Epithelial cell of proximal tubule (primary cell): ENCODE results near the gene HEMGN. TPM values are rescaled to one million over a fixed set of nuclear protein-coding genes. Genes with fewer than 3 reads are reported as not detected.

Experiments used
- DNase-seq: peaks from one replicate; pipeline ENCODE4 v3.0.0-alpha.2; 2011; ENCODE audit warnings: low read depth
- H3K4me3 ChIP-seq: 2 replicates; pipeline ENCODE4 v1.5.1; 2011; ENCODE audit warnings: low read depth, mild to moderate bottlenecking, low read length
- total RNA-seq: library from RNA; depleted of rRNA; stranded (reverse); fragments of >200 nt; gene quantifications from 2 replicates; pipeline ENCODE4 v1.2.3, GENCODE V29; 2015
- TF ChIP-seq, protein P1 (sequence below): conservative IDR thresholded peaks from 2 replicates; pipeline ENCODE4 v1.5.1; 2012; ENCODE audit warnings: low read depth, mild to moderate bottlenecking, low read length

Gene HEMGN
- total RNA-seq, 1 donor from 2014 or later: not detected

DNA sequence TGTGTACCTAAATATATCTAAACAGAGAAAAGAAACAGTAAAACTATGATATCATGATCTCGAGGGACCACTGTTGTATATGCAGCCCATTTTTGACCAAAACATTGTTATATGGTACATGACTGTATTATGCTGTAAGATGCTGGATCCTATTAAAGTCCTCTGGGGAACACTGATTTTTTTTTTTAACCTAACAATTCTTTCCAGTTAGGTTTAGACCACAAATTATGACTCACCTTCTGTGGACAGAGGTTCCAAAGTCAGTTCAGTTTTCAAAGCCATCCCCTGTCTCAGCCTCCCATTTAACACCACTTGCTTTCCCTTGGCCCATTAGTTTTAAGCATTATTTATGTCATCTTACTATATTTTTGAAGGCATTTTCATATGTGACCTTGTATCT is 42.8 kb downstream of the HEMGN start:
- DNase-seq: no peak
- TF ChIP-seq, protein P1, sequence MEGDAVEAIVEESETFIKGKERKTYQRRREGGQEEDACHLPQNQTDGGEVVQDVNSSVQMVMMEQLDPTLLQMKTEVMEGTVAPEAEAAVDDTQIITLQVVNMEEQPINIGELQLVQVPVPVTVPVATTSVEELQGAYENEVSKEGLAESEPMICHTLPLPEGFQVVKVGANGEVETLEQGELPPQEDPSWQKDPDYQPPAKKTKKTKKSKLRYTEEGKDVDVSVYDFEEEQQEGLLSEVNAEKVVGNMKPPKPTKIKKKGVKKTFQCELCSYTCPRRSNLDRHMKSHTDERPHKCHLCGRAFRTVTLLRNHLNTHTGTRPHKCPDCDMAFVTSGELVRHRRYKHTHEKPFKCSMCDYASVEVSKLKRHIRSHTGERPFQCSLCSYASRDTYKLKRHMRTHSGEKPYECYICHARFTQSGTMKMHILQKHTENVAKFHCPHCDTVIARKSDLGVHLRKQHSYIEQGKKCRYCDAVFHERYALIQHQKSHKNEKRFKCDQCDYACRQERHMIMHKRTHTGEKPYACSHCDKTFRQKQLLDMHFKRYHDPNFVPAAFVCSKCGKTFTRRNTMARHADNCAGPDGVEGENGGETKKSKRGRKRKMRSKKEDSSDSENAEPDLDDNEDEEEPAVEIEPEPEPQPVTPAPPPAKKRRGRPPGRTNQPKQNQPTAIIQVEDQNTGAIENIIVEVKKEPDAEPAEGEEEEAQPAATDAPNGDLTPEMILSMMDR: no peak
- no peak overlapping the region for H3K4me3 ChIP-seq

DNA sequence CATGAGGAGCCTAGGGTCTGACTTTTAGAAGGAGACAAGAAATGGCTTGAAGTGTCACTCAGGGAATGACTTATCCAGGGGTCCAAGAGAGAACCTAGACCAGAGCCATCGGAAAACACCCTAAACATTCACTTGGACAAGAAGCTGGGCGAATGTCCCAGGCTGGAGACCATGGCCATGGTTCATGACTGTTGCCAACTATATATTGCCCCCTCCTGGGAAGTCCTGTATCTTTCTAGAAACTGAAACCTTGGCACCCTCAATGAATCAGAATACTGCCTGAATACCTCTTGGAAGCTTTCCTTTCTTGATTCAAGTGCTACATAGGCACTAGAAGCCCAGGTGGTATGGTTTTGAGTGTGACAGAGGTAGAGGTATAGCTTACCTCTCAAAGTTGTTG is 45.6 kb downstream of the HEMGN start:
- DNase-seq: no peak
- H3K4me3 ChIP-seq: no peak overlapping the region
- TF ChIP-seq, protein P1: no peak

DNA sequence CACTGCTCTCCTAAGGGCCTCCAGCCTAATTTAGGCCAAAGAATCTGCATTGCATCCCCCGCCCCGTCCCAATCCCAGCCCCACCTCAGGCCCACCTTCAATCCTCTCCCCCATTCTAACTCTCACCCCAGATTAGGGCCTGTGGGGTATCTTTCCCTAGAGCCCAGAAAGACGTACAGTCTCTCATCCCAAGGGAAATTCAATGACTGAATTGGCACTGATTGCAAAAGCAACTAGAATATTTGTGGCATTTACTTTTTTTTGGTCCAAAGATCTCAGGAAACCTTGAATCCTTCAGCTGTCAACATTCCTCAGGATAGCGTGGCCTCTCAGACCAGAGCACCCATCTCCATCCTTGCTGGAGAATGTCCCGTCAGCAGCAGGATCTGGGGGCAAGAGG is 46.2 kb downstream of the HEMGN start:
- TF ChIP-seq, protein P1: no peak
- DNase-seq: no peak
- no peak overlapping the region for H3K4me3 ChIP-seq

DNA sequence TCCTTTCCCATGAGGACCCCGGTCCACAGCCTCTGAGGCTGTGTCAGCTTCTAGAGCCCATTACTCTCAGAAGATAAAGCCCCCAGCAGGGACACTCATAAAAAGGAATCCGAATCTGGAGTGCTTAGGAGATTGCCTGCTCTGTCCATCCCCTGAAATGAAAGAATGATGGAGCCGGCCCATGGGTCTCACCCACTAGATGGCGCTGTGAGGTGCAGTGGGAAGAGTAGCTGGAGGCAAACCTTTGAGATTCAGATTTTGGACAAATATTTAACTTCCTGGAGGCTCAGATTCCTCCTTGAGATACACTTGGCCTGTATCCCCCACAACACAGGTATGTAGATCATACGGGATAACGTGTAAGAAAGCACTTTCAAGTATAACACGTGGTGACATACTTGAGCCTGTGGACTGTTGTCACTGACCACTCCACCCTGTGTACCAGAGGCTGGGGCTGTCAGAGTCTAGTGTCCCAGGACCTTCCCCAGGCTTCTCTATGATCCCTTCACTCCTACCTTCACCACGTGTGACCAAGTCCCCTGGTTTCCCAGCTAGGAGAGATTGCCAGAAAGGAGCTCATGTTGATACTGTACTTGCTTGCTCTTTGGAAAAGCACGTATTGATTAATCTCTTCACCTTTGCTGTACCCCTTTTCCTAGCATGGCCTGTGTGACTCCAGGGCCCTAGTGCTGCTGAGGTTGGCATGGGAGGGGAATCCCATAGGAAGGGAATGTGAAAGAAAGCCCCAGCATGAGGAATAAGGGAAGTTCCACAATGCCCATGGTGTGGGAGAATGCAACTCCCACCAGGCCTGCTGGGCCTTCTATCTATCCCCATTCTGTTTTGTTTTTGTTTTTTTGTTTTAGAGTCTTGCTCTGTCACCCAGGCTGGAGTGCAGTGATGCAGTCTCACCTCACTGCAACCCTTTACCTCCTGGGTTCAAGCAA is 47.8 kb downstream of the HEMGN start:
- DNase-seq: no peak
- TF ChIP-seq, protein P1: peak; percentile 74
- H3K4me3 ChIP-seq: no peak overlapping the region

DNA sequence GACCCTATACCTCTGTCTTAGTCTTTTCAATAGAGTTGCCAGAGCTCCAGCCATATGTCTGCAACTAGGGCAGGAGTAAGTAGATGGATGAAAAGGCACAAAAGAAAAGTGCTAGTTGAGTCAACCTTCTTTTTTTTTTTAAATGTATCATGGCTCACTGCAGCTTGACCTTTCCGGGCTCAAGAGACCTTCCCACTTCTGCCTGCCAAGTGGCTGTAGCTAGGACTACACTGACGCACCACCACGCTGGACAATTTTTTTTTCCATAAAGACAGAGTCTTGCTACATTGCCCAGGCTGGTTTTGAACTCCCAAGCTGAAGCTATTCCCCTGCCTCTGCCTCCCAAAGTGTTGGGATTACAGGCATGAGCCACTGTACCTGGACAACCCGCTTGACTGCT is 57.6 kb downstream of the HEMGN start:
- peak; percentile 51 for DNase-seq
- TF ChIP-seq, protein P1: no peak
- H3K4me3 ChIP-seq: no peak overlapping the region

Other genes starting within 250 kb of the HEMGN start
- gene XPA, start 240.8 kb downstream of the HEMGN start, total RNA-seq: 4.7 and 7.6 TPM in 2 replicates
- 0.35 and 1.1 TPM in 2 replicates for gene FOXE1, start 84.9 kb downstream of the HEMGN start, total RNA-seq
- gene TRMO, start 15.7 kb downstream of the HEMGN start, total RNA-seq: 12.2 and 18.2 TPM in 2 replicates
- 35.8 and 39.2 TPM in 2 replicates for gene ANP32B, start 45.2 kb upstream of the HEMGN start, total RNA-seq
- 117 and 147 TPM in 2 replicates for gene NANS, start 118.6 kb upstream of the HEMGN start, total RNA-seq
- gene TRIM14, start 181.1 kb upstream of the HEMGN start, total RNA-seq: 8.1 and 9.5 TPM in 2 replicates